Stimulated activated CD8-positive, alpha-beta memory T cell treated with anti-CD3 and anti-CD28 coated beads, Interleukin-7, amount 100 ng/mL, for 24 hours (primary cell): ENCODE measurements around the gene NUP210.
"Not testable (repeated sequence)": the region's sequence is repeated elsewhere in the genome, so short reads cannot be mapped to it uniquely, and the experiment has no call there.

ENCODE experiments used
- DNase-seq: peaks from one replicate; pipeline ENCODE4 v3.0.0-alpha.2; 2020; ENCODE audit warnings: low read depth

NUP210 gene

DNA sequence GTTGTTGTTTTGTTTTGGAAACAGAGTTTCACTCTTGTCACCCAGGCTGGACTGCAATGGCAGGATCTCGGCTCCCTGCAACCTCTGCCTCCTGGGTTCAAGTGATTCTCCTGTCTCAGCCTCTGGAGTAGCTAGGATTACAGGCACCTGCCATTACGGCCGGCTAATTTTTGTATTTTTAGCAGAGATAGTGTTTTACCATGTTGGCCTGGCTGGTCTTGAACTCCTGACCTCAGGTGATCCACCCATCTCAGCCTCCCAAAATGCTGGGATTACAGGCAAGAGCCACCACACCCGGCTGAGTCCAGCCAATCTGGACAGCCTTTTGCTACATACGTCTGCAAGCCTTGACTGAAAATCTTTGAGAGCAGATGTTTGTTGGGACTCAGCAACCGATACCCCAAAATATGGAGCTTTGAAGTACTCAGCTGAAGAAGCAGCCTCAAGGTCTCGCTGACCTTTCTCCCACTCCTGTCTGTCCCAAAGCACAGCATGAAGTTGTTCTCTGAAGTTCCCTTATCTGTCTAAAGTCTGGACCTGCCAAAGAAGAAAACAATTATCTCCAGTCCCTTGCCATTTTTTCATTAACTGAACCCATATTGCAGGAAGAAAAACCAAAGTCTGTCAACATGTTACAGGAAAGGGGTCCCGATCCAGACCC lies 9.6 kb upstream of the NUP210 start:
- no peak for DNase-seq

DNA sequence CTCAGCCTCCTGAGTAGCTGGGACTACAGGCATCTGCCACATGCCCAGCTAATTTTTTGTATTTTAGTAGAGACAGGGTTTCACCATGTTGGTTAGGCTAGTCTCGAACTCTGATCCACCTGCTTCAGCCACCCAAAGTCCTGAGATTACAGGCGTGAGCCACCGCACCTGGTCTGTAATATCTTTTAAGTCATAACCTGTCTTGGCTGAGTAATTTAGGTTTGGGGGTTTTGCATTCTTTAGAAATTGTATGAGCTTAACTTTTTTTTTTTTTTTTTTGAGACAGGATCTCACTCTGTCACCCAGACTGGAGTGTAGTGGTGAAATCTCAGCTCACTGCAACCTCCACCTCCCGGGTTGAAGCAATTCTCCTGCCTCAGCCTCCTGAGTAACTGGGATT lies 8.6 kb upstream of the NUP210 start:
- not testable (repeated sequence) for DNase-seq

DNA sequence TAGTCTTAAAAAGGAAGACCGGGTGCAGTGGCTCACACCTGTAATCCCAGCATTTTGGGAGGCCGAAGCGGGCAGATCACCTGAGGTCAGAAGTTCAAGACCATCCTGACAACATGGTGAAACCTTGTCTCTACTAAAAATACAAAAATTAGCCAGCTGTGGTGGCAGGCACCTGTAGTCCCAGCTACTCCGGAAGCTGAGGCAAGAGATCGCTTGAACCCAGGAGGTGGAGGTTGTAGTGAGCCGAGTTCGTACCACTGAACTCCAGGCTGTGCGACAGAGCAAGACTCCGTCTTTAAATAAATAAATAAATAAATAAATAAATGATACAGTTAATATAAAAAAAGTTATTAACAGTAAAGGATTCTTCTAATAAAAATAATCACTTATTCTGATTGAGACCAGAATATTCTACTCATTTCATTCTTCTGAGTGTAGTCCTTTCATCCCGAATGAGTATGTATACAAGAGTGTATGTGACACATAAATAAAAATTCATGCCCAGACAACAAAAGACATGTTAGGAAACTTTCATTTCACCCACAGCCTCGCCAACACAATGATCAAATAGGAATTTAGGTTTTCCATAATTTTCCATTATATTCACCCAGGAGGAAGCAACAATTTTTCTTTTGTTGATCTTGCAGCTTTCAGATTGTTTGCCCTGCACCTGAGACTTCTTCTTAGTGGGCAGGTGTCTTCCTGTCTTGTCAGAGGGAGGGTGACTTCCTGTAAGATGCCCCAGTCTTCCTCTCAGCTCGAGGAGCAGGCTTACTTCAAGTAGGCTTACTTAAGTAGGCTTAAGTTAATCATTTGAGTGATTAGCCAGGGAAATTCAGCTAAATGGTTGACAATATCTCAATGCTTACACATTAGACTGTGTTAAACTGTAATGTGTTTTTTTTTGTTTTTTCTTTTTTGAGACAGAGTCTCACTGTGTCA lies 7.8 kb upstream of the NUP210 start:
- no peak for DNase-seq

- no peak for DNase-seq
Observed at GRCh38 chr3:13426591-13426990, 6.5 kb upstream of the NUP210 start.

- DNase-seq = no peak
Observed at GRCh38 chr3:13425689-13426088, 5.6 kb upstream of the NUP210 start.

GRCh38 chr3:13424865-13425617 lies 4.9 kb upstream of the NUP210 start:
- no peak for DNase-seq

DNA sequence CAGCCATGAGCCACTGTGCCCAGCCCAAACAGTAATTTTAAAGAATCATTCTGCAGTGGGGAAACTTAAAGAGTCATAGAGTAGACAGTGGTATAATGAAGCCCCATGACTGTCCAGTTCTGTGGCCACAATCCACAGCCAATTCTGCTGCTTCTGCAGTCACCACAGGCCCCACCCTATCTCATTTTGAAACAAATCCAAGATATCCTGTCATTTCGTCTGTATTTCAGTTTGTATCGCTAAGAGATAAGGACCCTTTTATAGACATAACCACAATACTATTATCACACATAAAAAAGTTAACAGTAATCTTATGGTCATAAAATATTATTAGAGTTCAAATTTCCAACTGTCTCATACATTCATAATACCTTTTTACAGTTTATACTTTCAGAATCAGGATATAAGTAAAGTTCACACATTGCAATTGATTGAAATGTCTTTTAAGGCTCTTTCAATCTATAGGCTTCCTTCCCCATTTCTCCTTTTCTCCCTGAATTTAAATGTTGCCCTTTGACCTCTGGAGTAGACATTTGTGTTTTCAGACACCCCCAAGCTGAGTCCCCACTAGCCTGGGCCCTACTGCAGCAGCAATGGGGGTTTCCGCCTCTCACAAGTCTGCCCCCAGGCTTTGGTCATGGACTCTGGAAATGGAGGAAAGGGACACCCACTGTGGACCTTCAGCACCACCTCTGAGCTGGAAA lies 4.2 kb upstream of the NUP210 start:
- no peak for DNase-seq

GRCh38 chr3:13420831-13421765 lies 976 bp upstream of the NUP210 start:
- DNase-seq = peak; percentile 40

- DNase-seq = no peak
Observed at GRCh38 chr3:13419505-13420044, 547 bp downstream of the NUP210 start.

GRCh38 chr3:13417166-13417947 lies 2.8 kb downstream of the NUP210 start:
- no peak for DNase-seq

DNA sequence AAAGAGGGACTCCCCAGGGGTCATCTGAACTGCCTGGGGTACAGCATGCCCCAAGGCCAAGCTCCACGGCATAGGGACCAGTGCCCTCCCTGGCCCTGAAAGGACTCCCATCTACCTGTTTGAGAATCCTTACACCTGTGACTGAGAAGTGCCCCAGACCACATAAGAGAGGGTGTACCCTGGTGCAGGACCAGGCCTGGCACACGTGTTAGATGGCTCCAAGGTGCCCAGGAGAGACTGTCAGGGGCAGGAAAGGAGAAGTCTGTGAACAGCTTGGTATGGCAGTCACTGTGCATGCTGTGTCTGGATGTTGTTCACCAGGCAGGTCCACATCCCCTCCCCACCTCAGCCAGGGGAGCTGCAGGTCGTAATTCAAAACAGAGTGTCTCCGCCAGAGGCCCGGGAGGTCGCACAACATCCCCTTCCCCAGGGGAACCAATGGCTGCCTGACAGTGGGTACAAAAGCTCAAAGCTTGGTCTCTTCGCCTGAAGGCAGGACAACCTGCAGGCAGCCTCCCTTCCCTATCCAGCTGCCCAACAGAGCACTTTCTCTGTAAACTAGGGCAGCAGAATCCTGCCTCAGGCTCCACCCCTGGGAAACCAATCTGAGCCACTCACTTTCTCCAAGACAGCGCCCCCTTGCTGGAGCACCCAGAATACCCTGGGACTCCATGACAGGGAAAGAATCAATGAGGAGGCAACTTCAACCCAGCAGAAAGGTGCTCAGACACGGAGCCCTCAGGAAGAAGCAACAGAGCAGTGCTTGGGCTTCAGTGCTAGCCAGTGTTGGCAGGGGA lies 3.9 kb downstream of the NUP210 start:
- DNase-seq = no peak

DNA sequence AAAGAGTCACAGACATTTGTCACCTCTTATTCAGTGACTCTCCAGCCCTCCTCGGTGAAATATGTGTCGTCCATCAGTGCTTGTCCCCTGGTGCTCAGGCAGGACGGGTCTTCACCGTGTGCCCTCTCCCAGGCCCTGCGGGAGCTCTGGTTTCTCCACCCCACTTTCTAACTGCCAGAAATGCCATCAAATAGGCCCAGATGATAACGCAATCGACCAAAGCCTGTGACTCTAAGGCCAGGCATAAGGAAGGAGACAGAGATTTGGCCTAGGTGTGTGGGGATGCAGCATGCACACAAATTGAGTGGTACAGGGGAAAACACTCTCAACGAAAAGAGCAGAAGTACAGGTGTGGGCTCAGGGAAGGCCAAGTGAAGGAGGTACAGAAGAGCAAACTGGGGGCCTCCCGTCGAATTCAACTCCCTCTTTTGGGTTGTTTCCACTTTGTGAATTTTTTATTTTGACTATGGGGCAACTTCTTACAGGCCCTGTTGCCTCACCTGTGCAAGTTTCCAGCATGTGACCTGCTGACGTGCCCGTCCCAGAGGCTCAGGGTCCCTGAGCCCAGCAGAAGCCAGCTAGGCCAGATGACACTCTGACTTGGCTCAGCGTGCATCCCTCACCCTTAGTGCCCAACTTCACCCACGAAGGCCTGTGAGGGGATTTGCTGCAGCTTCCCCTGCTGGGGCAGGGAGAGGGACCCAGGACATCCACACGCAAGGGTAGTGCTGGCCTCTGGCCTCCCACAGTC lies 4.7 kb downstream of the NUP210 start:
- DNase-seq = no peak

DNA sequence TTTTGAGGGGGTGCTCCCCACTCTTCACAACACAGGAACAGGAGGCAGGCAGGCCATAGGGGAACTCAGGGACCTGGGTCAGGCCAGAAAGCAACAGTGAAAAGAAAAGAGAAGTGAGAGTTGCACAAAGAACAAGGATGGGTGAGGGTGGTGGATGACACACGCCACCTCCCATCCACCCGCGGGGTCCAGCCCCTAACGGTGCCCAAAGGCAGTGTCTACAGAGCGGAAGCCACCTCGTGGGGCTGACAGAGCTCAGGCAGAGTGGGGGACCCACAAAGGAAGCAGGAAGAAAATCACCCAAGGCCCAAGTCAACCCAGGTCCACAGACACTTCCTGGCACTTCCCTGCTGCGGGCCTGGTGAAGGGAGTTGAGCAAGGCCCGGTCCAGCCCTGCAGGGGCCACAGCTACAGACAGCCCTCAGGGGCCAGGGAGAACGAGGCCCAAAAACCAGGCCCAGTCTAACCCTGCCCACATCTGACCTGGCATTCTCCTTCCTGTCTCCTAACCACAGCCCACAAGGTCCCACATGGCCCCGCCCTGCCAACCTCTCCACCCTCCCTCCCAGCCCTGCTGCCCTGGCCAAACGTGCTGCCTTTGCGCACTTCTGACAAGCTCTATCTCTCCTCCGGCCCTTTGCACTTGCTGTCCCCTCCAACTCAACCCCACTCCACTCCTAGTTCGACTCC lies 5.9 kb downstream of the NUP210 start:
- peak; percentile 29 for DNase-seq

- no peak for DNase-seq
Observed at GRCh38 chr3:13411186-13411860, 8.8 kb downstream of the NUP210 start.

GRCh38 chr3:13408890-13409289 lies 11.2 kb downstream of the NUP210 start:
- DNase-seq = no peak

GRCh38 chr3:13407926-13408325 lies 12.2 kb downstream of the NUP210 start:
- DNase-seq = no peak

- no peak for DNase-seq
Observed at GRCh38 chr3:13407475-13407874, 12.6 kb downstream of the NUP210 start.
